ENCODE measurements around the gene CHRNA1. TPM values are rescaled to one million over a fixed set of nuclear protein-coding genes. Genes with fewer than 3 reads are reported as not detected.

Gene CHRNA1
- total RNA-seq, 1 donor from 2014 or later: 0.19 TPM

Other genes starting within 250 kb of the CHRNA1 start
- 19.4 TPM for gene WIPF1, start 166.7 kb downstream of the CHRNA1 start, total RNA-seq
- 11.7 TPM for gene CHN1, start 240.9 kb upstream of the CHRNA1 start, total RNA-seq

All from Right ventricle myocardium inferior (tissue), 1 donor.